GM12878 (cell line): ENCODE results near the gene CFAP74. TPM values are rescaled to one million over a fixed set of nuclear protein-coding genes. Genes with fewer than 3 reads are reported as not detected.
"Not testable (repeated sequence)": the region's sequence is repeated elsewhere in the genome, so short reads cannot be mapped to it uniquely, and the experiment has no call there.

Source experiments
- ATAC-seq: fragments of 200-7000 bp; cut with Tn5 transposase; 3 replicates; pipeline ENCODE4 v1.9.1; 2020; ENCODE audit warnings: mild to moderate bottlenecking, moderate library complexity
- BruUV-seq: library from RNA; stranded (reverse); fragments of 400-500 nt; replicated peaks from 2 replicates; lab custom pipeline; 2021; lab: Mats Ljungman, UMichigan
- CTCF ChIA-PET: fragments of 300-600 bp; sonication (Branson Sonifier 250); formaldehyde crosslinking; extraction: SDS; loops from one replicate; lab custom pipeline; 2021; ENCODE audit warnings: inconsistent platforms; lab: Yijun Ruan, JAX
- POLR2A ChIA-PET: fragments of 350-600 bp; formaldehyde crosslinking; extraction: SDS; loops from one replicate; lab custom pipeline; 2021; ENCODE audit warnings: inconsistent platforms; lab: Charles Lee
- RAD21 ChIA-PET: fragments of 300-600 bp; sonication (Branson Sonifier 250); formaldehyde crosslinking; loops from one replicate; lab custom pipeline; 2023; ENCODE audit warnings: antibody characterized with exemption; ENCODE audit not compliant: unreplicated experiment; lab: Charles Lee
- SMC1A ChIA-PET: fragments of 300-600 bp; sonication (Branson Sonifier 250); formaldehyde crosslinking; loops from one replicate; lab custom pipeline; 2023; ENCODE audit not compliant: unreplicated experiment, uncharacterized antibody; lab: Charles Lee
- DNase-seq: peaks from one replicate; pipeline ENCODE4 v3.0.0-alpha.2; 2011; ENCODE audit warnings: low read depth, low spot score
- FAIRE-seq: peaks from 3 replicates; lab custom pipeline; 2011; peaks lifted over from hg19 to GRCh38; lab: Jason Lieb, UNC
- H2AFZ ChIP-seq: 2 replicates; pipeline ENCODE4 v1.6.0; 2011; ENCODE audit warnings: low read depth, low read length, control low read depth; ENCODE audit not compliant: control insufficient read depth
- H3K27ac ChIP-seq: 2 replicates; pipeline ENCODE4 v1.5.1; 2011; ENCODE audit warnings: control low read depth; ENCODE audit not compliant: control insufficient read depth, insufficient read depth
- H3K27me3 ChIP-seq, 2 experiments: replicated peaks in 1 of 2; 2 replicates each; pipeline versions ENCODE4 v1.6.0 to v1.6.1; 2011; ENCODE audit warnings: low read length in 1 of 2; ENCODE audit not compliant: control insufficient read depth in 2 of 2, insufficient read depth in 2 of 2
- H3K36me3 ChIP-seq, 2 experiments: 2 replicates each; pipeline ENCODE4 v1.5.1; 2011; ENCODE audit warnings: low read length in 1 of 2; ENCODE audit not compliant: control insufficient read depth in 2 of 2, insufficient read depth in 2 of 2
- H3K4me1 ChIP-seq: 2 replicates; pipeline ENCODE4 v1.6.1; 2011; ENCODE audit warnings: mild to moderate bottlenecking, low read length, moderate library complexity, mixed read lengths; ENCODE audit not compliant: control insufficient read depth, insufficient read depth
- H3K4me2 ChIP-seq: 2 replicates; pipeline ENCODE4 v1.6.0; 2011; ENCODE audit warnings: control low read depth; ENCODE audit not compliant: control insufficient read depth, insufficient read depth
- H3K4me3 ChIP-seq: fragments of 200-600 bp; sonication (generic); 2 replicates; pipeline ENCODE4 v1.5.1; 2016
- H3K79me2 ChIP-seq: 2 replicates; pipeline ENCODE4 v1.6.0; 2011; ENCODE audit warnings: low read length; ENCODE audit not compliant: control insufficient read depth, insufficient read depth
- H3K9ac ChIP-seq: 2 replicates; pipeline ENCODE4 v1.8.0; 2011; ENCODE audit warnings: low read length, control low read depth, mixed read lengths; ENCODE audit not compliant: control insufficient read depth, insufficient read depth
- H3K9me3 ChIP-seq: replicated peaks from 3 replicates; pipeline ENCODE4 v1.5.1; 2011; ENCODE audit warnings: mild to moderate bottlenecking, low read length; ENCODE audit not compliant: control insufficient read depth, insufficient read depth
- H4K20me1 ChIP-seq: 2 replicates; pipeline ENCODE4 v1.6.0; 2011; ENCODE audit not compliant: control insufficient read depth, insufficient read depth
- CEBPB ChIP-seq, 2 experiments: fragments of 150-350 bp in 1 of 2; IDR thresholded peaks; 2 replicates each; pipeline ENCODE4 v1.6.1; 2012 to 2014; ENCODE audit warnings: low read depth in 2 of 2, low read length in 2 of 2, borderline replicate concordance in 1 of 2, inconsistent platforms in 1 of 2
- CHD1 ChIP-seq: IDR thresholded peaks from 2 replicates; pipeline ENCODE4 v1.6.1; 2012; ENCODE audit warnings: low read depth, low read length, improper control_type of control experiment
- RELB ChIP-seq: fragments of 450-650 bp; IDR thresholded peaks from 2 replicates; pipeline ENCODE4 v1.6.1; 2017; ENCODE audit warnings: low read depth, mild to moderate bottlenecking, moderate library complexity
- SIN3A ChIP-seq: IDR thresholded peaks from 2 replicates; pipeline ENCODE4 v1.6.1; 2012; ENCODE audit warnings: low read depth, low read length, improper control_type of control experiment
- YY1 ChIP-seq: IDR thresholded peaks from 2 replicates; pipeline ENCODE4 v1.6.1; 2011; ENCODE audit warnings: low read depth, mild to moderate bottlenecking, low read length
- WGBS: methylation state at CpG from one replicate; pipeline ENCODE4 v1.1.6; 2016; ENCODE audit warnings: low lambda C conversion rate; ENCODE audit not compliant: insufficient replicate concordance, insufficient coverage; ENCODE audit errors: missing lambda C conversion rate; 5-methylcytosine and 5-hydroxymethylcytosine counted together
- in situ Hi-C: fragments of 300-500 bp; cut with MboI; formaldehyde crosslinking; loops from 9 replicates; pipeline ENCODE4 v1.14.3; 2018; ENCODE audit warnings: mixed read lengths
- intact Hi-C: fragments of 100-400 bp; cut with micrococcal nuclease; formaldehyde crosslinking; loops from one replicate; pipeline ENCODE4 v1.14.2; 2022; ENCODE audit not compliant: unreplicated experiment
- polyA plus RNA-seq, 11 experiments: library from polyadenylated mRNA; depleted of rRNA in 4 of 11; unstranded in 6 of 11; stranded (reverse) in 5 of 11; fragments of >200 nt; fragmentation: Nextera tagmentation in 4 of 11; fragmentation: Illumina TruSeq in 1 of 11; extraction: Ambion mirVana in 4 of 11; extraction: Trizol in 1 of 11; gene quantifications; 1 replicate in 1 of 11; 2 replicates in 10 of 11; pipeline versions ENCODE4 v1.2.1 to v1.2.3, GENCODE V29; 2011 to 2016; ENCODE audit warnings: inconsistent platforms in 2 of 11, missing spikeins in 2 of 11, low read depth in 1 of 11
- total RNA-seq, 4 experiments: library from RNA; depleted of rRNA in 3 of 4; stranded (reverse); fragments of >200 nt in 3 of 4; fragmentation: Illumina TruSeq in 1 of 4; extraction: Trizol in 1 of 4; gene quantifications; 2 replicates each; pipeline versions ENCODE4 v1.2.1 to v1.2.3, GENCODE V29; 2013 to 2021

CFAP74 gene
- total and polyA plus RNA-seq, 10 of the 15 experiments (the other 5 are each of a cell fraction or from before 2014, with no cell fraction given), result 0.01 TPM; not detected in 9

DNA sequence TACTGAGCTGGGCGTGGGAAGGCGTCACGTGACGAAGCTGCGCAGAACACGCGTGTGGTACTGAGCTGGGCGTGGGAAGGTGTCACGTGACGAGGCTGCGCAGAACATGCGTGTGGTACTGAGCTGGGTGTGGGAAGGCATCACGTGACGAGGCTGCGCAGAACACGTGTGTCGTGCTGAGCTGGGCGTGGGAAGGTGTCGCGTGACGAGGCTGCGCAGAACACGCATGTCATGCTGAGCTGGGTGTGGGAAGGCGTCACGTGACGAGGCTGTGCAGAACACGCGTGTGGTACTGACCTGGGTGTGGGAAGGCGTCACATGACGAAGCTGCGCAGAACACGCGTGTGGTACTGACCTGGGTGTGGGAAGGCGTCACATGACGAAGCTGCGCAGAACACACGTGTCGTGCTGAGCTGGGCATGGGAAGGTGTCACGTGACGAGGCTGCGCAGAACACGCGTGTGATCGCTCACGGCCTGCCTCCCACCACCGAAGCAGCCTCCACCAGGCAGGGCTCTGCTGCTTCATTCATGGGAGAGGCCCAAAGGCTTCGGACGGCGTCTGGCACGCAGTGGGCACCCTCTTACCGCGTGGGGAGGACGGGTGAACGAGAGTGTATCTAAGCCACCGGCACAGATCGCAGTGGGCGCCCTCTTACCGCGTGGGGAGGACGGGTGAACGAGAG lies 24.0 kb downstream of the CFAP74 start:
- Histone ChIP-seq H3K27me3 (no peaks in the 10 kb centered on the region), H4K20me1 (no peaks in the 10 kb centered on the region), H3K79me2 (no peaks in the 10 kb centered on the region), H3K4me1 (no peaks in the 10 kb centered on the region), H3K9ac (no peak overlapping the region), H2AFZ (no peak overlapping the region), H3K27ac (no peak overlapping the region), H3K4me2 (no peak overlapping the region), H3K36me3 (no peaks in the 10 kb centered on the region), H3K4me3 (no peak overlapping the region), H3K9me3 (no peaks in the 10 kb centered on the region; the same call in 2 of the 3 replicates)
- ChIA-PET RAD21 (no interaction called here), SMC1A (no interaction called here), POLR2A (no interaction called here), CTCF (no interaction called here)
- no peak for TF ChIP-seq RELB
- TF ChIP-seq CHD1, result no peak
- no peak for TF ChIP-seq YY1
- no peak for TF ChIP-seq SIN3A
- TF ChIP-seq CEBPB (IDR thresholded peaks at IDR 0.05; ENCODE audit: borderline replicate concordance in 1 of 2, low read depth in 2 of 2, low read length in 2 of 2), result no peak
- DNase-seq (no peak), ATAC-seq (no peak), FAIRE-seq (no peak)
- intact Hi-C loops, result no loop called here
- BruUV-seq, result no TSS peak
- WGBS, result 85% methylated on average over 24 of the region's 61 CpGs
- in situ Hi-C loops, result no loop called here

DNA sequence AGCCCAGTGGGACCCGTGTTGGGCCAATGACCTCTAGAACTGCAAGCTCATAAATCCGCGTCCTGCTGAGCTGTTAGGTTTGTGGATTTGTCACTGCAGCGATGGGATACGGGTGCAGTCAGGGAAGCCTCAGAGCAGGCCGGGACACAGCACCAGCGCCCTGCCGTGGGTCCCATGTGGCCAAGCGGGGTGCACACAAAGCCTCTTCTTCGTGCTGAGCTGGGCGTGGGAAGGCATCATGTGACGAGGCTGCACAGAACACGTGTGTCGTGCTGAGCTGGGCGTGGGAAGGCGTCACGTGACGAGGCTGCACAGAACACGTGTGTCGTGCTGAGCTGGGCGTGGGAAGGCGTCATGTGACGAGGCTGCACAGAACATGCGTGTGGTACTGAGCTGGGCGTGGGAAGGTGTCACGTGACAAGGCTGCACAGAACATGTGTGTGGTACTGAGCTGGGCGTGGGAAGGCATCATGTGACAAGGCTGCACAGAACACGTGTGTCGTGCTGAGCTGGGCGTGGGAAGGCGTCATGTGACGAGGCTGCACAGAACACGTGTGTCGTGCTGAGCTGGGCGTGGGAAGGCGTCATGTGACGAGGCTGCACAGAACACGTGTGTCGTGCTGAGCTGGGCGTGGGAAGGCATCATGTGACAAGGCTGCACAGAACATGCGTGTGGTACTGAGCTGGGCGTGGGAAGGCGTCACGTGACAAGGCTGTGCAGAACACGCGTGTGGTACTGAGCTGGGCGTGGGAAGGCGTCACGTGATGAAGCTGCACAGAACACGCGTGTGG lies 24.7 kb downstream of the CFAP74 start:
- H3K27me3 ChIP-seq, H3K4me2 ChIP-seq, H3K36me3 ChIP-seq, DNase-seq, SMC1A ChIA-PET, H3K4me3 ChIP-seq, H3K27ac ChIP-seq, BruUV-seq, H4K20me1 ChIP-seq, H3K9ac ChIP-seq, H2AFZ ChIP-seq, FAIRE-seq, H3K9me3 ChIP-seq, RAD21 ChIA-PET, H3K4me1 ChIP-seq, CTCF ChIA-PET, H3K79me2 ChIP-seq, ATAC-seq, POLR2A ChIA-PET, intact Hi-C loops, in situ Hi-C loops: not testable (repeated sequence)
- WGBS, result 74% methylated on average over 42 of the region's 51 CpGs
